NT2/D1 (cell line): Measurements from ENCODE around the gene EIF2S1.
"Not testable (repeated sequence)": the region's sequence is repeated elsewhere in the genome, so short reads cannot be mapped to it uniquely, and the experiment has no call there.

Source experiments
- DNase-seq: peaks from one replicate; pipeline ENCODE4 v3.0.0-alpha.2; 2011; ENCODE audit warnings: low read depth, low spot score
- H3K27me3 ChIP-seq: 2 replicates; pipeline ENCODE4 v1.6.0; 2011; ENCODE audit warnings: mild to moderate bottlenecking; ENCODE audit not compliant: insufficient read length, insufficient read depth
- H3K36me3 ChIP-seq: 2 replicates; pipeline ENCODE4 v1.6.1; 2011; ENCODE audit warnings: mild to moderate bottlenecking, low read length, mixed read lengths; ENCODE audit not compliant: insufficient read depth, insufficient read length
- H3K4me1 ChIP-seq: 2 replicates; pipeline ENCODE4 v1.5.1; 2011; ENCODE audit not compliant: insufficient read depth, insufficient read length
- H3K4me3 ChIP-seq: 2 replicates; pipeline ENCODE4 v1.5.1; 2011; ENCODE audit warnings: low read depth; ENCODE audit not compliant: insufficient read length
- H3K9ac ChIP-seq: 2 replicates; pipeline ENCODE4 v1.6.0; 2011; ENCODE audit warnings: low read depth; ENCODE audit not compliant: insufficient read length
- H3K9me3 ChIP-seq: 2 replicates; pipeline ENCODE4 v1.5.1; 2011; ENCODE audit warnings: mild to moderate bottlenecking, low read length; ENCODE audit not compliant: insufficient read depth
- SUZ12 ChIP-seq: IDR thresholded peaks from 2 replicates; pipeline ENCODE4 v1.6.1; 2011; ENCODE audit not compliant: insufficient read length, insufficient read depth; ENCODE audit errors: extremely low read depth
- YY1 ChIP-seq: IDR thresholded peaks from 2 replicates; pipeline ENCODE4 v1.6.1; 2011; ENCODE audit not compliant: insufficient read length, insufficient read depth
- ZNF274 ChIP-seq: IDR thresholded peaks from 2 replicates; pipeline ENCODE4 v1.6.1; 2011; ENCODE audit warnings: mild to moderate bottlenecking, low read depth, low read length

Gene EIF2S1

DNA sequence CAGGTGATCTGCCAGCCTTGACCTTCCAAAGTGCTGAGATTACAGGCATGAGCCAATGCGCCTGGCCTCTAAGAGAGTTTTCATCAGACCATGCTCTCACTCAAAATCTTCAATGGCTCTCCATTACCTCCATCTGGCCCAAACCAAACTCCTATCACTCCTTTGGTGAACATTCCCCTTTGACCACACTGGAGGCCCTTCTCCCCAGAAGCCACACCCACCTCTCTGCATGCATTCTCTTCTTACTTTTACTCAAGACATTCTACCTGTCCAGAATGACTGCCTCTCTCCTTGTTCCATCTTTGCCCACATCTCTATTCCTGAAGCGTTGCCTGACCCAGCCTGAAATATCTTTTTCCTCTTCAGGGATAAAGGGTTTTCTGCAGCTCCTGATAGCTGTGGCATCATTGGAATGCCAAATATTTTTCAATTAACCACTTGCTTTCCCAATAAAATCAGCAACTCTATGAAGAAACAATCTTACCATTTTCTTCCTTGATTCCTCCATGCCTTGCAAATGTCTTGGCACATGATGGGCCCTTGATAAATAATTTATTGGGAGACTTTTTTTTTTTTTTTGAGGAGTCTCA, 36.3 kb downstream of the EIF2S1 start:
- Histone ChIP-seq H3K27me3 (no peaks in the 10 kb centered on the region), H3K9ac (no peak overlapping the region), H3K4me1 (peaks cover 1% of the 10 kb centered on the region), H3K4me3 (no peak overlapping the region), H3K9me3 (no peaks in the 10 kb centered on the region), H3K36me3 (no peaks in the 10 kb centered on the region)
- no peak for DNase-seq
- TF ChIP-seq YY1 (no peak), SUZ12 (no peak), ZNF274 (no peak)

DNA sequence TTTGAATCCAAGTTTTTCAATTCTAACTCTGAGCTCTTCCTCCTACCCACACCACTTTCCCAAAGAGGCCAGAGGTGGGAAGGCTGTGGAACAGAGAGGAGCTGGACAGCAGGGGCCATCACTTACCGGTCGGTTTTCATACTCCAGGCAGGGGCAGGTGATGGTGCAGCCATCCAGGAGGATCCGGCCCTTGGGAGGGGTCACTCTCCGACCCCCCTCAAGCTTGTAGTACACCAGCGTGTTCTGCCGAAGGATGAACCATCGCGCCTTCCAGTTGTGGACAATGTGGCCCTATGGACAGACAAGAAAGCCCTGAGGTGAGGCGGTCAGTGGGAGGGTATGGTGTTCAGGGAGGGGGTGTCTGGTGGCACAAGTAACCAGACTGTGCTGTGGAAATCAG, 37.4 kb downstream of the EIF2S1 start:
- Histone ChIP-seq H3K4me3 (no peak overlapping the region), H3K36me3 (no peaks in the 10 kb centered on the region), H3K27me3 (no peaks in the 10 kb centered on the region), H3K9ac (no peak overlapping the region), H3K4me1 (no peaks in the 10 kb centered on the region), H3K9me3 (no peaks in the 10 kb centered on the region)
- TF ChIP-seq YY1 (no peak), SUZ12 (no peak), ZNF274 (no peak)
- no peak for DNase-seq

DNA sequence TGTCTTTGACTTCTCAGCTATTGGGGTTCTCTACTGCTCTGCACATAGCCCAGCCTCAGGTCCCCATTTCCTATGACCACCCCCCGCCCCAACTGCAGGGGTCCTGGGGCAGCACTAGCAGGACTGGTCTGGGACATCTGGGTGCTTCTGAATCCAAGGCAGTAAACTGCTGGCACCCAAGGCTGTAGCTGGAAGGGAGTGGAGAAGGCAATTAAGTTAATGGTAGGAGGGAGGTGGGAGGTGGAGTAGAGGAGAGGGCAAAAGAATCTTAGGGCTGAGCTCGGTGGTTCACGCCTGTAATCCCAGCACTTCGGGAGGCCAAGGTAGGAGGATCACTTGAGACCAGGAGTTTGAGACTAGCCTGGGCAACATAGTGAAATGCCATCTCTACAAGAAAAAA, 40.3 kb downstream of the EIF2S1 start:
- Histone ChIP-seq H3K9me3 (no peaks in the 10 kb centered on the region), H3K4me3 (no peak overlapping the region), H3K9ac (no peak overlapping the region), H3K4me1 (no peaks in the 10 kb centered on the region), H3K36me3 (no peaks in the 10 kb centered on the region), H3K27me3 (no peaks in the 10 kb centered on the region)
- DNase-seq = no peak
- TF ChIP-seq SUZ12 (no peak), ZNF274 (no peak), YY1 (no peak)

DNA sequence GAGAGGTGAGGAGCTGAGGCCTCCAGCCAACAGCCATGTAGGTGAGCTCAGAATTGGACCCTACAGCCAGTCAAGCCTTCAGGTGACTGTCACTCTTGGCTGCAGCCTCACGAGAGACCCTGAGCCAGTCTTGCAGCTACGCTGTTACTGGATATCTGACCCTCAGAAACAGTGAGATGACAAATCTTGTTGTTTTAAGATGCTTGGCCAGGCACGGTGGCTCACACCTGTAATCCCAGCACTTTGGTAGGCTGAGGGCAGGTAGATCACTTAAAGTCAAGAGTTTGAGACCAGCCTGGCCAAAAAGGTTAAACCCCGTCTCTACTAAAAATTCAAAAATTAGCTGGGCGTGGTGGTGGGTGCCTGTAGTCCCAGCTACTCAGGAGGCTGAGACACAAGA, 45.6 kb downstream of the EIF2S1 start:
- no peak for DNase-seq
- Histone ChIP-seq H3K9ac (no peak overlapping the region), H3K4me1 (peaks cover 4% of the 10 kb centered on the region), H3K4me3 (no peak overlapping the region), H3K27me3 (no peaks in the 10 kb centered on the region), H3K36me3 (no peaks in the 10 kb centered on the region), H3K9me3 (no peaks in the 10 kb centered on the region)
- TF ChIP-seq ZNF274 (no peak), SUZ12 (no peak), YY1 (no peak)

DNA sequence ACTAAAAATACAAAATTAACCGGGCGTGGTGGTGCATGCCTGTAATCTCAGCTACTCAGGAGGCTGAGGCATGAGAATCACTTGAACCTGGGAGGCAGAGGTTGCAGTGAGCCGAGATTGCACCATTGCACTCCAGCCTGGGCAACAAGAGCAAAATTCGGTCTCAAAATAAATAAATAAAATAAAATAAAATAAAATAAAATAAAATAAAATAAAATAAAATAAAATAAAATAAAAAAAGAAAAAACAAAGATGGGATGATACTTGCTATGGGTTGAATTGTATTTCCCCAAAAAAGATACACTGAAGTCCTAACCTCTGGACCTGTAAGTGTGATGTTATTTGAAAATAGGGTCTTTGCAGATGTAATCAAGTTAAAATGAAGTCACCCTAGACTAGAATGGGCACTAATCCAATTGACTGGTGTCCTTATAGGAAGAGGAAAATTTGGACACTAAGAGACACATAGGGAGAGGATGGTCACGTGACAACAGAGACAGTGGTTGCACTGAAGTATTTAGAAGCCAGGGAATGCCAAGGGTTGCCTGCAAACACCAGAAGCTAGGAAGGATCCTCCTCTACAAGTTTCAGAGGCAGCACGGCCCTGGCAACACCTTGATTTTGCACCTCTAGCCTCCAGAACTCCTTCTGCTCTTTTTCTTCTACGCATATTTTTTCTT, 48.1 kb downstream of the EIF2S1 start:
- not testable (repeated sequence) for DNase-seq, H3K4me3 ChIP-seq

DNA sequence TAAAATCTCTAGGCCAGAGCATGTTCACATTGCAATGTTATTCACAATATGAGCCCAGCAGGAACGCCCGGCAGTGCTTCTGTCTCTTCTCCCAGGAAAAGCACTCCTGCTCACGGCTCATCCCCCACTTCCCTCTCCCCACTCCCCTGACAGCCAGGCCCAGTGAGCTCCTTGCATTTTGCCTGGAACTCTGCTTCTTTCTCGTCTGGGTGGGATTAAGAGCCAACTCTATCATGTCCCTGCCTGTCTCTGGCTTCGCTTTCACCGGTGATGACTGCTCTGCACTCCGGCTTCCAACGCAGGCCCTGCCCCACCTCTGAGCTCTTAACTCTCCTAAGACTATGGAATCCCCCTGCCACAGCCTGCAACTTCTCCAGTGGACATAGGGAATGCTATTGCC, 49.3 kb downstream of the EIF2S1 start:
- TF ChIP-seq YY1 (no peak), SUZ12 (no peak), ZNF274 (no peak)
- no peak overlapping the region for H3K9ac ChIP-seq
- peaks cover 7% of the 10 kb centered on the region for H3K4me1 ChIP-seq

More for the DNA sequence above, 48.1 kb downstream of the EIF2S1 start:
- not testable (repeated sequence) for H3K9me3 ChIP-seq, H3K9ac ChIP-seq, H3K27me3 ChIP-seq, H3K4me1 ChIP-seq, H3K36me3 ChIP-seq

DNA sequence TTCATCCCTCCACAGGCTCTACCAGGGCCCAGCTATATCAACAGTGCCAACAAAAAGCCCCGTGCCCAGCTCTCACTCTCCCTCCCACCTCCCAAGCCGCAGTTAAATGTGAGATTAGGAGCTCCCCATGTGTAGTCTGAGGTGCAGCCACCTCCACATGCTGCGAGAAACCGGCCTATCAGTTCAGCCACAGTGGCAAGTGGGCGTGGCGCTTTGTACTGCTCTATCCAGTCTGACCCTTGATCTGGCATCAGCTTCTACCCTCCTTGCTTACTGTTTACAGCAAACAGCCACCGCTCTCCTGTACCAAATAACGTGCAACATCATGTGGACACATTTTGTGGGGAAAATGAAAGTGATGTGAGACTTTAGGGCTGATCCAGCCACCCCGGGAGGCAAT, 50.2 kb downstream of the EIF2S1 start:
- Histone ChIP-seq H3K27me3 (no peaks in the 10 kb centered on the region), H3K4me1 (peaks cover 7% of the 10 kb centered on the region), H3K36me3 (no peaks in the 10 kb centered on the region), H3K9me3 (no peaks in the 10 kb centered on the region), H3K9ac (no peak overlapping the region), H3K4me3 (no peak overlapping the region)
- no peak for TF ChIP-seq SUZ12
- no peak for TF ChIP-seq ZNF274
- TF ChIP-seq YY1 = no peak
- no peak for DNase-seq

More for the DNA sequence above, 49.3 kb downstream of the EIF2S1 start:
- Histone ChIP-seq H3K27me3 (no peaks in the 10 kb centered on the region), H3K4me3 (no peak overlapping the region), H3K36me3 (no peaks in the 10 kb centered on the region), H3K9me3 (no peaks in the 10 kb centered on the region)
- DNase-seq = no peak

DNA sequence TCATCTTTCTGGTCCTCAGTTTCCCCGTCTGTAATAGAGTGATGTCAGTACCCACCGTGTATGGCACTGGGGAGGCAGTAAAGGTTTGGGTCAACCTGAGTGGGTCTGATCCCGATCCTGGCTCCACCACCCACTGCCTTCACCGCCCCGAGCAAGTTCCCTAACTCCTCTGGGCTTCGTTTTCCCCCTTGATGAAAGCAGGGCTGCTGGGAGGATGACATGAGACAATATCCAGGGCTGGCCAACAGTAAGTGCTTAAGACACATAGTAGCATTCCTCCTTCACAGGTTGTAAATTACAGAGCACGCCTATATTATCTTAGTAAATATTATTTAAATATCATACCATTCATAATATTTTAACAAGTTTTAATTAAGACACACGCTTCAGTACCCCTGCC, 51.2 kb downstream of the EIF2S1 start:
- no peaks in the 10 kb centered on the region for H3K36me3 ChIP-seq
- TF ChIP-seq ZNF274 = no peak
- no peak for TF ChIP-seq SUZ12
- TF ChIP-seq YY1 = no peak
- H3K4me1 ChIP-seq = peaks cover 7% of the 10 kb centered on the region
- no peaks in the 10 kb centered on the region for H3K9me3 ChIP-seq
- DNase-seq = no peak
- no peak overlapping the region for H3K4me3 ChIP-seq
- H3K27me3 ChIP-seq = no peaks in the 10 kb centered on the region
- no peak overlapping the region for H3K9ac ChIP-seq
